GM12864 (cell line): ENCODE measurements around the gene MYF6.

Source experiments
- DNase-seq: peaks from one replicate; pipeline ENCODE4 v3.0.0-alpha.2; 2011; ENCODE audit warnings: low read depth
- H3K4me3 ChIP-seq: 2 replicates; pipeline ENCODE4 v1.5.1; 2011; ENCODE audit warnings: mild to moderate bottlenecking, low read depth, low read length, control low read depth
- TF ChIP-seq, protein P1 (sequence below): IDR thresholded peaks from 2 replicates; pipeline ENCODE4 v1.5.1; 2011; ENCODE audit warnings: low read depth, mild to moderate bottlenecking, moderate library complexity, low read length, control low read depth, inconsistent platforms; ENCODE audit errors: missing control alignments

MYF6 gene

GRCh38 chr12:80679346-80680131 is 27.9 kb upstream of the MYF6 start:
- no peak overlapping the region for H3K4me3 ChIP-seq
- no peak for DNase-seq
- TF ChIP-seq, protein P1, sequence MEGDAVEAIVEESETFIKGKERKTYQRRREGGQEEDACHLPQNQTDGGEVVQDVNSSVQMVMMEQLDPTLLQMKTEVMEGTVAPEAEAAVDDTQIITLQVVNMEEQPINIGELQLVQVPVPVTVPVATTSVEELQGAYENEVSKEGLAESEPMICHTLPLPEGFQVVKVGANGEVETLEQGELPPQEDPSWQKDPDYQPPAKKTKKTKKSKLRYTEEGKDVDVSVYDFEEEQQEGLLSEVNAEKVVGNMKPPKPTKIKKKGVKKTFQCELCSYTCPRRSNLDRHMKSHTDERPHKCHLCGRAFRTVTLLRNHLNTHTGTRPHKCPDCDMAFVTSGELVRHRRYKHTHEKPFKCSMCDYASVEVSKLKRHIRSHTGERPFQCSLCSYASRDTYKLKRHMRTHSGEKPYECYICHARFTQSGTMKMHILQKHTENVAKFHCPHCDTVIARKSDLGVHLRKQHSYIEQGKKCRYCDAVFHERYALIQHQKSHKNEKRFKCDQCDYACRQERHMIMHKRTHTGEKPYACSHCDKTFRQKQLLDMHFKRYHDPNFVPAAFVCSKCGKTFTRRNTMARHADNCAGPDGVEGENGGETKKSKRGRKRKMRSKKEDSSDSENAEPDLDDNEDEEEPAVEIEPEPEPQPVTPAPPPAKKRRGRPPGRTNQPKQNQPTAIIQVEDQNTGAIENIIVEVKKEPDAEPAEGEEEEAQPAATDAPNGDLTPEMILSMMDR, result no peak

DNA sequence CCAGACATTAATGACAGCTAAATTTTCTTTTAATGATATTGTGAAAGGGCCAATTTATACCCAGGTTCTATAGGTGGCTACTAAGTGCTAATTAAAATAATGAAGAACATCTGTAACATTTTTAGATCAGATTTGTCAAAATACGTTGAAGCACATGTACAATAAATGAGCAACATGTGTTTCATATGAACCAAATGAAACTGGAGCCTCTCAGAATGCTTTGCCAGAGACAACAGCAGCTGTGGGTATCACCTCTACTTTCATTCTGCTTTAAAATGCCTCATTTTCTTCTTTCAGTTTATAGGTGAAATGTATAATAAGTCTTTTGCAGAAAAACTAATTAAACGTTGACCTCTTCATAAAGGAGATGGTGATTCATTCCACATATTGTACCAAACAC is 26.1 kb upstream of the MYF6 start:
- TF ChIP-seq, protein P1, result no peak
- no peak for DNase-seq
- no peak overlapping the region for H3K4me3 ChIP-seq

DNA sequence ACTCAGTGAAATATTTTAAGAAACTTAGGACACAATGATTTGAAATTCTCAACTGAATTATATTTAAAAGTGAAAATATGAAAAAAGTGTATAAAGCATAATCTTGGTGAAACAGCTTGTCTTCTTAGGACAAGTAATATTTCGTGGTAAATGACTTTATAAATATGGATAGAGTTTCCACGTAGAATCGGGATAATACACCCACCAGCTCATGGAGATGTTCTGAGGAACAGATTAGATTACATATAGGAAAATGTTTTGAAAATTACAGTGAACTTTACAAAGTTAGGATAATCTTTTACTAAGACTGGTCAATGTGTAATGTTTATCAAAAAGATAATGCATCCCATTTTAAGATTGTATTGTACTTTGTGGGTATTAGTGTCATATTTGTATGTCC is 25.6 kb upstream of the MYF6 start:
- no peak overlapping the region for H3K4me3 ChIP-seq
- no peak for DNase-seq
- TF ChIP-seq, protein P1, result no peak

- no peak for DNase-seq
- no peak overlapping the region for H3K4me3 ChIP-seq
- TF ChIP-seq, protein P1, result no peak
Observed at GRCh38 chr12:80684077-80684495, 23.3 kb upstream of the MYF6 start.

GRCh38 chr12:80690090-80690489 is 17.3 kb upstream of the MYF6 start:
- no peak overlapping the region for H3K4me3 ChIP-seq

DNA sequence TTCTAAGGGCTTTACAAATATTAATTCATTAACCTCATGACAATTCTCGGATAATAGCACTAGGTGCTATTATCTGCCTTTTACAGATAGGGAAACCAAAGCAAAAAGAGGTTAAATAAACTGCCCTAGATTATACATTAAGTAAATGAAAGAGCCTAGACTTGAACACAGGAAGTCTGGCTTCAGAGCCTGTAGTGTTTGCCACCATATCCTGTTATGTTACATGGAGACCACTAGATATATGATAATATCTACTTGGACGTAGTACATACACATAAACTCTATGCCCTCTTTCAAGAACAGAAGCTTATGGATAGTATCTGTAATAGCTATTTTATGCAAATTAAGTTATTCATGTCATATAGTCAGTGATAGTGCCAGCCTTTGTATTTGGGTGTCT is 16.9 kb upstream of the MYF6 start:
- H3K4me3 ChIP-seq, result no peak overlapping the region
- DNase-seq, result no peak
- TF ChIP-seq, protein P1, result no peak

More at GRCh38 chr12:80690090-80690489, 17.3 kb upstream of the MYF6 start:
- no peak for DNase-seq
- TF ChIP-seq, protein P1, result no peak

- H3K4me3 ChIP-seq, result no peak overlapping the region
- DNase-seq, result no peak
- TF ChIP-seq, protein P1, result no peak
Observed at GRCh38 chr12:80692114-80692513, 15.3 kb upstream of the MYF6 start.
